Keratinocyte (primary cell): ENCODE measurements around the gene ERCC1.

Source experiments
- CTCF ChIP-seq, 3 experiments: IDR thresholded peaks in 1 of 3; conservative IDR thresholded peaks in 1 of 3; optimal IDR thresholded peaks in 1 of 3; 2 replicates in 2 of 3; 3 replicates in 1 of 3; pipeline versions ENCODE3 to v1.5.1; 2011; ENCODE audit warnings: low read length in 3 of 3, mild to moderate bottlenecking in 3 of 3, moderate library complexity in 2 of 3, control low read depth in 1 of 3, inconsistent platforms in 1 of 3; ENCODE audit not compliant: insufficient read depth in 2 of 3; ENCODE audit errors: extremely low read depth in 1 of 3
- EZH2 ChIP-seq: IDR thresholded peaks from one replicate; pipeline ENCODE4 v1.6.1; 2012; ENCODE audit warnings: inconsistent platforms, mild to moderate bottlenecking, low read length, moderate library complexity

GRCh38 chr19:45406226-45407090 is 17.3 kb downstream of the ERCC1 start, which contains the start of gene POLR1G:
- TF ChIP-seq CTCF (optimal IDR thresholded peaks at IDR 0.05 in 1 of 3, IDR thresholded peaks at IDR 0.05 in 1 of 3, conservative IDR thresholded peaks at IDR 0.05 in 1 of 3; ENCODE audit: extremely low read depth in 1 of 3, insufficient read depth in 2 of 3, low read length in 3 of 3) (no peak), EZH2 (no peak)
